Neural cell (in vitro differentiated cells): ENCODE results near the gene RPS19BP1.

Source experiments
- CTCF ChIP-seq: fragments of 450-650 bp; IDR thresholded peaks from 2 replicates; pipeline ENCODE4 v1.5.1; 2014; ENCODE audit warnings: antibody characterized with exemption, mild to moderate bottlenecking, moderate library complexity; ENCODE audit not compliant: poor library complexity, severe bottlenecking
- EP300 ChIP-seq: fragments of 450-650 bp; conservative IDR thresholded peaks from 2 replicates; pipeline ENCODE4 v1.6.1; 2014; ENCODE audit warnings: antibody characterized with exemption, mild to moderate bottlenecking, moderate library complexity; ENCODE audit not compliant: poor library complexity, severe bottlenecking
- EZH2 ChIP-seq: fragments of 200-600, 300-800 bp; shearing (Covaris generic), sonication (generic); IDR thresholded peaks from 2 replicates; pipeline ENCODE4 v1.6.1; 2014; ENCODE audit warnings: antibody characterized with exemption, low read length, borderline replicate concordance, mild to moderate bottlenecking; ENCODE audit not compliant: insufficient read depth, poor library complexity, severe bottlenecking
- POLR2AphosphoS5 ChIP-seq: IDR thresholded peaks from 2 replicates; pipeline ENCODE4 v1.6.1; 2012
- RAD21 ChIP-seq: fragments of 450-650 bp; conservative IDR thresholded peaks from 2 replicates; pipeline ENCODE4 v1.6.1; 2014; ENCODE audit warnings: antibody characterized with exemption, mild to moderate bottlenecking, moderate library complexity
- REST ChIP-seq: IDR thresholded peaks from 2 replicates; pipeline ENCODE4 v1.6.1; 2012; ENCODE audit warnings: borderline replicate concordance
- SMC3 ChIP-seq: fragments of 450-650 bp; conservative IDR thresholded peaks from 2 replicates; pipeline ENCODE4 v1.6.1; 2014; ENCODE audit warnings: antibody characterized with exemption, mild to moderate bottlenecking, moderate library complexity; ENCODE audit not compliant: poor library complexity
- TAF1 ChIP-seq: IDR thresholded peaks from 2 replicates; pipeline ENCODE4 v1.6.1; 2012; ENCODE audit warnings: low read depth

GRCh38 chr22:39567135-39567946, 34.8 kb upstream of the RPS19BP1 start:
- no peak for TF ChIP-seq CTCF
- TF ChIP-seq POLR2AphosphoS5: no peak
- TF ChIP-seq RAD21: no peak
- TF ChIP-seq TAF1: no peak
- no peak for TF ChIP-seq EZH2
- TF ChIP-seq SMC3: no peak
- no peak for TF ChIP-seq REST
- no peak for TF ChIP-seq EP300
